Activated CD4-positive, alpha-beta memory T cell treated with anti-CD3 and anti-CD28 coated beads for 36 hours (primary cell): ENCODE measurements around the gene RPA3. TPM values are rescaled to one million over a fixed set of nuclear protein-coding genes. Genes with fewer than 3 reads are reported as not detected.
A peak's percentile ranks its signal among the peaks of the same experiment; 100 is the strongest.

Experiments used
- CTCF ChIA-PET: fragments of 350-600 bp; sonication (Branson Sonifier 250); formaldehyde crosslinking; loops from one replicate; lab custom pipeline; 2021; ENCODE audit warnings: antibody characterized with exemption, inconsistent platforms; lab: Charles Lee
- POLR2A ChIA-PET: fragments of 350-600 bp; sonication (Branson Sonifier 250); formaldehyde crosslinking; loops from one replicate; lab custom pipeline; 2021; ENCODE audit warnings: antibody characterized with exemption; lab: Charles Lee
- DNase-seq: peaks from one replicate; pipeline ENCODE4 v3.0.0-alpha.2; 2020
- H3K27ac Mint-ChIP-seq: one replicate; pipeline ENCODE4 v1.8.0; 2021; ENCODE audit warnings: mixed read lengths
- H3K27me3 Mint-ChIP-seq: one replicate; pipeline ENCODE4 v1.8.0; 2021; ENCODE audit warnings: mixed read lengths
- H3K36me3 Mint-ChIP-seq: one replicate; pipeline ENCODE4 v1.8.0; 2021; ENCODE audit warnings: mixed read lengths
- H3K4me1 Mint-ChIP-seq: one replicate; pipeline ENCODE4 v1.8.0; 2021; ENCODE audit warnings: low read depth, mixed read lengths
- H3K4me3 Mint-ChIP-seq: one replicate; pipeline ENCODE4 v1.8.0; 2021; ENCODE audit warnings: mild to moderate bottlenecking, mixed read lengths
- H3K9me3 Mint-ChIP-seq: one replicate; pipeline ENCODE4 v1.8.0; 2021; ENCODE audit warnings: mixed read lengths
- intact Hi-C: fragments of 100-400 bp; cut with micrococcal nuclease; formaldehyde crosslinking; loops from one replicate; pipeline ENCODE4 v1.15.1; 2023
- total RNA-seq, 2 experiments: library from RNA; stranded (reverse); gene quantifications; one replicate each; pipeline ENCODE4 v1.2.3, GENCODE V29; 2021

RPA3 gene
- total RNA-seq, 2 experiments from 2014 or later = 214 to 220 TPM

- no peaks in the 10 kb centered on the region for H3K9me3 Mint-ChIP-seq
- H3K36me3 Mint-ChIP-seq = peaks cover 7% of the 10 kb centered on the region
- ChIA-PET POLR2A (interaction anchor here (1.5 kb wide), 1 partner anchor 9 kb away, joined by 3 read pairs; no protein-coding TSS in a partner anchor), CTCF (interaction anchor here (1.1 to 1.5 kb wide), 2 partner anchors 18 to 44 kb away, joined by 3 to 5 read pairs; no protein-coding TSS in a partner anchor)
- no peaks in the 10 kb centered on the region for H3K27me3 Mint-ChIP-seq
- no peak overlapping the region for H3K4me3 Mint-ChIP-seq
- intact Hi-C loops = no loop called here
- DNase-seq = no peak
- peaks cover 17% of the 10 kb centered on the region for H3K4me1 Mint-ChIP-seq
- H3K27ac Mint-ChIP-seq = no peak overlapping the region
Measured at GRCh38 chr7:7720750-7721621, 2.6 kb upstream of the RPA3 start.

- DNase-seq = no peak
- no peak overlapping the region for H3K27ac Mint-ChIP-seq
- intact Hi-C loops = no loop called here
Measured at GRCh38 chr7:7720193-7720592, 1.8 kb upstream of the RPA3 start.

GRCh38 chr7:7719236-7719635 is 829 bp upstream of the RPA3 start:
- H3K27ac Mint-ChIP-seq = peak overlapping the region; percentile 45
- CTCF ChIA-PET = interaction anchor here (0.7 to 1.7 kb wide), 9 partner anchors 27 to 471 kb away, joined by 3 to 14 read pairs (median 4); no protein-coding TSS in a partner anchor
- H3K36me3 Mint-ChIP-seq = peaks cover 5% of the 10 kb centered on the region
- no peaks in the 10 kb centered on the region for H3K27me3 Mint-ChIP-seq
- H3K4me3 Mint-ChIP-seq = peak overlapping the region; percentile 8
- H3K4me1 Mint-ChIP-seq = peaks cover 17% of the 10 kb centered on the region
- DNase-seq = peak; percentile 62
- POLR2A ChIA-PET = interaction anchor here (0.6 to 2.2 kb wide), 6 partner anchors 17 to 151 kb away, joined by 3 to 8 read pairs (median 4); partner anchors contain the start of gene UMAD1
- intact Hi-C loops = loop anchor here (1.0 to 5.0 kb wide), 9 partner anchors 38 to 322 kb away; partner anchors contain the start of genes GLCCI1 and UMAD1
- no peaks in the 10 kb centered on the region for H3K9me3 Mint-ChIP-seq

More at GRCh38 chr7:7720193-7720592, 1.8 kb upstream of the RPA3 start:
- ChIA-PET CTCF (interaction anchor here (1.1 to 1.6 kb wide), 3 partner anchors 19 to 45 kb away, joined by 3 to 5 read pairs (median 4); no protein-coding TSS in a partner anchor), POLR2A (interaction anchor here (1.4 to 2.2 kb wide), 2 partner anchors 18 to 80 kb away, joined by 4 to 8 read pairs; partner anchors contain the start of gene UMAD1)
- Mint-ChIP-seq H3K9me3 (no peaks in the 10 kb centered on the region), H3K4me3 (no peak overlapping the region), H3K36me3 (peaks cover 5% of the 10 kb centered on the region), H3K27me3 (no peaks in the 10 kb centered on the region), H3K4me1 (peaks cover 17% of the 10 kb centered on the region)

- H3K27ac Mint-ChIP-seq = no peak overlapping the region
- peaks cover 3% of the 10 kb centered on the region for H3K4me1 Mint-ChIP-seq
- no peak overlapping the region for H3K4me3 Mint-ChIP-seq
- H3K9me3 Mint-ChIP-seq = no peaks in the 10 kb centered on the region
- POLR2A ChIA-PET = no interaction called here
- no peak for DNase-seq
- CTCF ChIA-PET = no interaction called here
- peaks cover 4% of the 10 kb centered on the region for H3K36me3 Mint-ChIP-seq
- intact Hi-C loops = no loop called here
- H3K27me3 Mint-ChIP-seq = no peaks in the 10 kb centered on the region
Measured at GRCh38 chr7:7713730-7714129, 4.7 kb downstream of the RPA3 start.

GRCh38 chr7:7710469-7710868 is 7.9 kb downstream of the RPA3 start:
- ChIA-PET CTCF (no interaction called here), POLR2A (no interaction called here)
- intact Hi-C loops = no loop called here
- Mint-ChIP-seq H3K4me3 (no peak overlapping the region), H3K36me3 (peaks cover 2% of the 10 kb centered on the region), H3K9me3 (no peaks in the 10 kb centered on the region), H3K27ac (no peak overlapping the region), H3K27me3 (no peaks in the 10 kb centered on the region), H3K4me1 (peaks cover 8% of the 10 kb centered on the region)
- no peak for DNase-seq

- no peak overlapping the region for H3K27ac Mint-ChIP-seq
- no peak for DNase-seq
- H3K27me3 Mint-ChIP-seq = no peaks in the 10 kb centered on the region
- no peak overlapping the region for H3K4me3 Mint-ChIP-seq
- H3K36me3 Mint-ChIP-seq = peaks cover 2% of the 10 kb centered on the region
- ChIA-PET POLR2A (no interaction called here), CTCF (interaction anchor here (0.6 kb wide), 1 partner anchor 70 kb away, joined by 3 read pairs; no protein-coding TSS in a partner anchor)
- no peaks in the 10 kb centered on the region for H3K9me3 Mint-ChIP-seq
- intact Hi-C loops = no loop called here
- peaks cover 8% of the 10 kb centered on the region for H3K4me1 Mint-ChIP-seq
Measured at GRCh38 chr7:7709291-7709690, 9.1 kb downstream of the RPA3 start.

GRCh38 chr7:7707806-7708205 is 10.6 kb downstream of the RPA3 start:
- intact Hi-C loops = no loop called here
- H3K27ac Mint-ChIP-seq = no peak overlapping the region
- ChIA-PET CTCF (no interaction called here), POLR2A (no interaction called here)
- no peaks in the 10 kb centered on the region for H3K9me3 Mint-ChIP-seq
- peaks cover 8% of the 10 kb centered on the region for H3K4me1 Mint-ChIP-seq
- peaks cover 2% of the 10 kb centered on the region for H3K36me3 Mint-ChIP-seq
- no peaks in the 10 kb centered on the region for H3K27me3 Mint-ChIP-seq
- no peak overlapping the region for H3K4me3 Mint-ChIP-seq
- no peak for DNase-seq

GRCh38 chr7:7707246-7707645 is 11.2 kb downstream of the RPA3 start:
- POLR2A ChIA-PET = no interaction called here
- peaks cover 8% of the 10 kb centered on the region for H3K4me1 Mint-ChIP-seq

GRCh38 chr7:7706556-7707172 is 11.7 kb downstream of the RPA3 start:
- intact Hi-C loops = no loop called here

More at GRCh38 chr7:7707246-7707645, 11.2 kb downstream of the RPA3 start:
- intact Hi-C loops = no loop called here
- Mint-ChIP-seq H3K9me3 (no peaks in the 10 kb centered on the region), H3K4me3 (no peak overlapping the region), H3K27ac (no peak overlapping the region), H3K36me3 (peaks cover 2% of the 10 kb centered on the region), H3K27me3 (no peaks in the 10 kb centered on the region)
- DNase-seq = no peak
- CTCF ChIA-PET = no interaction called here

GRCh38 chr7:7706101-7706511 is 12.3 kb downstream of the RPA3 start:
- intact Hi-C loops = no loop called here
- Mint-ChIP-seq H3K4me3 (no peak overlapping the region), H3K27ac (no peak overlapping the region), H3K27me3 (no peaks in the 10 kb centered on the region), H3K9me3 (no peaks in the 10 kb centered on the region), H3K36me3 (peaks cover 2% of the 10 kb centered on the region), H3K4me1 (peaks cover 11% of the 10 kb centered on the region)
- ChIA-PET CTCF (no interaction called here), POLR2A (no interaction called here)
- DNase-seq = no peak

More at GRCh38 chr7:7706556-7707172, 11.7 kb downstream of the RPA3 start:
- Mint-ChIP-seq H3K4me3 (no peak overlapping the region), H3K4me1 (peaks cover 10% of the 10 kb centered on the region), H3K36me3 (peaks cover 2% of the 10 kb centered on the region), H3K9me3 (no peaks in the 10 kb centered on the region), H3K27me3 (no peaks in the 10 kb centered on the region), H3K27ac (no peak overlapping the region)
- DNase-seq = no peak
- ChIA-PET CTCF (no interaction called here), POLR2A (no interaction called here)

- H3K27ac Mint-ChIP-seq = no peak overlapping the region
- H3K36me3 Mint-ChIP-seq = no peaks in the 10 kb centered on the region
- POLR2A ChIA-PET = no interaction called here
- no peak for DNase-seq
- H3K9me3 Mint-ChIP-seq = no peaks in the 10 kb centered on the region
- intact Hi-C loops = no loop called here
- no peak overlapping the region for H3K4me3 Mint-ChIP-seq
- CTCF ChIA-PET = no interaction called here
- H3K4me1 Mint-ChIP-seq = peaks cover 11% of the 10 kb centered on the region
- no peaks in the 10 kb centered on the region for H3K27me3 Mint-ChIP-seq
Measured at GRCh38 chr7:7705318-7705717, 13.1 kb downstream of the RPA3 start.

GRCh38 chr7:7704867-7705266 is 13.5 kb downstream of the RPA3 start:
- H3K27me3 Mint-ChIP-seq = no peaks in the 10 kb centered on the region
- no peak overlapping the region for H3K4me3 Mint-ChIP-seq
- H3K36me3 Mint-ChIP-seq = no peaks in the 10 kb centered on the region
- H3K9me3 Mint-ChIP-seq = no peaks in the 10 kb centered on the region
- POLR2A ChIA-PET = no interaction called here
- CTCF ChIA-PET = no interaction called here
- H3K4me1 Mint-ChIP-seq = peaks cover 12% of the 10 kb centered on the region
- intact Hi-C loops = no loop called here
- no peak overlapping the region for H3K27ac Mint-ChIP-seq
- no peak for DNase-seq
